GM18873 (cell line): ENCODE data around the gene FNBP1.

Experiments
- ATAC-seq: cut with Tn5 transposase; IDR thresholded peaks from one replicate; pipeline ENCODE4 v1.9.1; 2021; ENCODE audit warnings: mild to moderate bottlenecking, moderate library complexity, moderate number of reproducible peaks; ENCODE audit not compliant: unreplicated experiment, low FRiP score

Gene FNBP1

DNA sequence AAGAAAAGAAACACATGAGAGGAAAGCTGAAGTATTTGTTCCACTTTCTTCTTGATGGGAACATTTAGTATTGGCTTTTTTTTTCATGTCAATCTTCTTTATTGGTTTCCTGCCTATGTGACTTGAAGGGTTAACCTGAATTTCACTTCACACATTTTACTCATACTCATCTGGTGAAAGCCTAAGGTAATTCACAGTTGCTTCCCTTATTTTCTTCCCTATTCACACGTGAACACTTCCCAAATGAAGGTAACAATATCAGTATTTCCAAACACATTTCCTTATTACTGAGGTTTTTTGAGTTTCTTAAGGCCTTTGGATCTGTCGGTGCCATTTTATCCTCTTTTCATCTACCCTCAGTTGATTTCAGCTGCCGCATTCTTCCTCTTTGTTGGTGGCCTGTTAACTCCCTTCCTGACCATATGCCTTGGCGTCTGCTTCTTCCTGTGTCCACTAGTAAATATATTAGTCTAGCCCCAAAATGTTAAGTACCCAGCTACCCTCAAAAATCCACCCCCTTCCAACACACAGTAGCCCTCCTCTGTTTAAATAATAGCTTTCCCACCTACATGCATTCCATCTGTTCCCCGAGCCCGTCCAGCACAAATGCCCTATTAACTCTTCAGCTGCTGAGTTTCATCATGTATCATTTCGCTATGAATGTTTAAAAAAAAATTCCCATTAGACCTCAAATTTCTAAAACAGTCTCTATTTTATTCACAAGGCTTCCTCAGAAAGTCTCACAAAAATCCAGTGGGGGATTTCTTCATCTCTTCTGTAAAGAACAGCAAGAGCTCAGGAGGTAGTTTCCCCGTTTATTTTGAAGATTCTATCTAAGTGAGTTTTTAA is 110.5 kb downstream of the FNBP1 start:
- ATAC-seq, result no peak

DNA sequence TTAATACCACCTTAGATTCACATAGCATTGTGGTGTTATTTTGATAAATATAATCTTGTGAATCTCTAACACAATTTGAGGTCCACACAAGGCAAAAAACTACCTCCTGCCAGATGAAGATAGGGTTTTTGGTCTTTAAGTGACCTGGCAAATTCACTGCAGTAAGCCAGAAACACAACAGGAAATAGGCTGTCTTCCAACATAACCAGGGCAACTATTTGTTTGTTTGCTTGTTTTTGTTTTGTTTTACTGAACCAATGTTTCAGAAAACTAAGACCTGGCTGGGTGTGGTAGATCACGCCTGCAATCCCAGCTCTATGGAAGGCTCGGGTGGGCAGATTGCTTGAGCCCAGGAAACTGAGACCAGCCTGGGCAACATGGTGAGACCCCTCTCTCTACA is 112.2 kb downstream of the FNBP1 start:
- ATAC-seq, result no peak

DNA sequence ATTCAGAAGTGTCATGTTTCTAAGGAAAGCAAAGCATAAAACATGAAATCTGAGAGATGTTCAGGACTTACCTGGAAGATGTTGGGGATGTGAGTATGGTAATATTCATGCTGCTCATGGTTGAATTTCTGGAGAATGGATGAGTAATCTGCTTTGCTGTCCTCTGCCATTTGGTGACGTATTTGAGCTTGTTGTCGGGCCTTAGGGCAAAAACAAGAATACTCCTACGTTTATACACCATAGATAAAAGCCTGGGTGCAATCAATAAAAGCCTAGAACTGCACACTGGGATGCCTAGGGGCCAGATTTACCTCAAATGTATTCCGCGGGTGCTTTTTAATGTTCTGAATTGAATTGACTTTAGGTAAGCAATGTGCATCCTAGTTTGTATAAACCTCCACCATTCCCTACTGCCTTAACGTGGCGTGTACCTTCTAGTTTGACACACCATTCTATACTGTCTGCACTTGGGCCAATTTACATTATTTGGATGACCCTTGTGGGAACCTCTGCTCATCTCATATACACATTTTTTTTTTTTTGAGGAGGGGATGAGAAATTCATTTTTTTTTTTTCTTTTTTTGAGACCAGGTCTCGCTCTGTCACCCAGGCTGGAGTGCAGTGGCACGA is 113.4 kb downstream of the FNBP1 start:
- no peak for ATAC-seq

DNA sequence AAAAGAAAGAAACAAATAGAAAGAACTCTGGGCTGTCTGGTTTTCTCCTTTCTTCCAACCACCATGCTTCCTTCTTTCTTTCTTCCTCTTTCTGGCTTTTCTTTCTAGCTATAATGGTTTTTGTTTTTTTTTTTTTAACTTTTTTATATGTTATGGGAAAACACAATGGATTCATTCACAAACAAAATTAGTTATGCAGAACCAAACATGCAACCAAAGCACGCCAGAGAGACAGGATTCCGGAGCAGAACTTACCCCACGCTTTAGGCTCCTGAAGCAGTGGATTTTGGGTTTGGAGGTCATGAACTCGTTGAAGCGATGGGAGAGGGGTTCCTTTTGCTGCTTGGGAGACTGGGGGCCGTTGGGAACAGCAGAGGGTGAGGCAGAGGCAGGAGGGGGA is 119.4 kb downstream of the FNBP1 start:
- ATAC-seq, result no peak

DNA sequence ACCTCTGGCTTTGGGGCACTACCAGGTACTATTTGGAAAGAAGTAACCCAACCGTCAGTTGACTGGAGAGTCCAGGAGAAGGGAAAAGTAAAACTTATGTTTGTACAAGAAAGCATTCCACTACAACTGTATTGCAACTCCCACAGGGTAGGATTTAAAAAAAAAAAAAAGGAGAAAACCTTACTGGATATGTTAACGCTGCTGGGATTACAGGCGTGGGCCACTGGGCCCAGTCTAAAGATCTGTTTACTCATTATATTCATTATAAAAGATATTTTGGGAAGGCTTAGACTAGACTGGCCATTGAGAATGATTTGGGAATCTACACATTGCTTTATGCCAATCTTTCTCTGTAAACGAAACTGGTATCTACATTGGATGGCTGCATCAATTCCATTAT is 121.1 kb downstream of the FNBP1 start:
- no peak for ATAC-seq

DNA sequence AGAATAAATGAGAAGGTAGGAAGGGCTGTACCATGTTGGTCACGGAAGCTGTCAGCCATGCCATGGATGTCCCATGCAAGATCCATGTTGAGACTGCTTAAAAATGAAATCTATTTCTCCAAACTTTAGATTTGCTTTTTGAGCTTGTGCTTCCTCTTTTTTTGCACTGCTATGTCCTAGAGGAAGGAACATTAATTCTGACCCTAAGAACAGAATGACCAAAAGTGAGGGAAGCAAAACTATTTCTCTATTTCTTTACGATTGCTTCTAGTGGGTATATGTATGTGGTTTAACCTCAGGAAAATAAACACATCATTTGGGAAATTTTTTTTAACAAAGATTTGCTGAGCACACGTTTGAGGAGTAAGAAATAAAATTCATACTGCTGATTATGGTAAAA is 123.1 kb downstream of the FNBP1 start:
- ATAC-seq, result no peak

DNA sequence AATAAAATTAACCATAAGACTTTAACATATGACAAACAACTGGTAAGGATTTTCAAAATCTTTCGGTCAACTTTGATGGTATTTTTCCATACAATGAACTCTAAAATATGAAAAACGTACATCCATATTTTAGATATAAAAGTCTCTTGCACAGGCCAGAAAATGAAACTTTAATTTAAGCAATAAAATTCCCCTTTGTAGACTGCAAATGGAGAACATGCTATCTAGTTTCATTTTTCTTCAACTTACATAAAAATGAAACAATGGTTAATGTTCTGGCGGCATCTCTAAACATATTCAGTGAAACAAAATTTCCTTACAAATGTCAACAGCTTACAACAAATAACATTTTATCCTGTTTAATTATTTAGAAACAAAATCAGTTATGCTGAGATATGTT is 123.7 kb downstream of the FNBP1 start:
- ATAC-seq, result no peak

DNA sequence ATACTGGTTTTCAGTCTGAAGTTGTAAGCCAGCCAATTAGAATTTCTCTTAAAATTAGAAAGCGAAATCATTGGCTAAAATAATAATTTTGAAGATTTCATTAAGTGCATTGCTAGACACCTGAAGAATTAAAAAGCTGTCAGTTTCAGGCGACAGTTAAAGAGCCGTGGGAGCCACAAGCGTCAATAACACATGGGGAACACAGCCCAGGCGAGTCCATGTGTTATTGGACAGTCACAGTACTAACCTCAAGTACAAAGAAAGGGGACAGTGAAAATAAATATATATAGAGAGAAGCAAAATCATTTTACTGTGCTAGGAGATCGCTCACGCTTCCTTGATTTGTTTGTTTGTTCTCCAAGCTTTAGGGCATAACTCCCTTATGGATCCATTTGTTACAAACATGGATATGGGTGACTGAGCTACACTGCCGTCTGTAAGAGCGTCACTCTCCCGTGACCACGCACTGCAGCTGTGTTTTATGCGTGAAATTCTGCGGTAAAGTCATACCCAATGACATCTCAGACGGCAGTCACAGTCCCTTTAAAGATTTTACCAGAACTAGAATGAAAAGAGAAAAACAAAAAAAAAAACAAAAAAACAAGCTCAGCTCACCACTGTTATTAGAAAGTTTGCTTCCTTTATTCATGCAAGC is 124.6 kb downstream of the FNBP1 start:
- no peak for ATAC-seq

DNA sequence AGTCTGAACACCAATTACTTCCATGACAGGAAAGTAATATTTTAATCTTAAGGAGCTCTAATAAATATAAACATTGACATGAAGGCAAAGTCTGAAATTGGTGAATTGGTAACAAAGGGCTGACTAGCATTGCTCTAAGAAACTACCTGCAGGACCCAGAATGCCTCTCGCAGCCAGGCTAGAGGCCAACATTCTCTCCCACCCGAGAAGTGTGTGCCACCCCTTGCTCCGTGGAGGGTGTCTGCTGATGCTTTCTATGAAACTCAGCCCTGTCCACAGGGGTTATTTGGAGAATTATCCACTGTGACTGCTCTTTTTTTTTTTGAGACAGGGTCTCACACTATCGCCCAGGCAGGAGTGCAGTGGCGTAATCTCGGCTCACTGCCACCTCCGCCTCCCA is 126.3 kb downstream of the FNBP1 start:
- no peak for ATAC-seq

DNA sequence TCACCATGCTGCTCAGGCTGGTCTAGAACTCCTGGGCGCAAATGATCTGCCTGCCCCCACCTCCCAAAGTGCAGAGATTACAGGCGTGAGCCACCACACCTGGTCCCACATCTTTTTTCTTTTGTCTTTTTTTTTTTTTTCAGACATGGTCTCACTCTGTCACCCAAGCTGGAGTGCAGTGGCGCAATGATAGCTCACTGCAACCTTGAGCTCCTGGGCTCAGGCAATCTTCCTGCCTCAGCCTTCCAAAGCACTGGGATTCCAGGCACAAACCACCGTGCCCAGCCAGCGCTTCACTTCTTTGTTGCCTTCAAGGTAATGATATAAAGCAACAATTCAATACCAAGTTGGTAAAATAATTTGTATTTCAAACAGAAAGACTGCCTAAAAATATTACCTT is 128.9 kb downstream of the FNBP1 start:
- no peak for ATAC-seq

DNA sequence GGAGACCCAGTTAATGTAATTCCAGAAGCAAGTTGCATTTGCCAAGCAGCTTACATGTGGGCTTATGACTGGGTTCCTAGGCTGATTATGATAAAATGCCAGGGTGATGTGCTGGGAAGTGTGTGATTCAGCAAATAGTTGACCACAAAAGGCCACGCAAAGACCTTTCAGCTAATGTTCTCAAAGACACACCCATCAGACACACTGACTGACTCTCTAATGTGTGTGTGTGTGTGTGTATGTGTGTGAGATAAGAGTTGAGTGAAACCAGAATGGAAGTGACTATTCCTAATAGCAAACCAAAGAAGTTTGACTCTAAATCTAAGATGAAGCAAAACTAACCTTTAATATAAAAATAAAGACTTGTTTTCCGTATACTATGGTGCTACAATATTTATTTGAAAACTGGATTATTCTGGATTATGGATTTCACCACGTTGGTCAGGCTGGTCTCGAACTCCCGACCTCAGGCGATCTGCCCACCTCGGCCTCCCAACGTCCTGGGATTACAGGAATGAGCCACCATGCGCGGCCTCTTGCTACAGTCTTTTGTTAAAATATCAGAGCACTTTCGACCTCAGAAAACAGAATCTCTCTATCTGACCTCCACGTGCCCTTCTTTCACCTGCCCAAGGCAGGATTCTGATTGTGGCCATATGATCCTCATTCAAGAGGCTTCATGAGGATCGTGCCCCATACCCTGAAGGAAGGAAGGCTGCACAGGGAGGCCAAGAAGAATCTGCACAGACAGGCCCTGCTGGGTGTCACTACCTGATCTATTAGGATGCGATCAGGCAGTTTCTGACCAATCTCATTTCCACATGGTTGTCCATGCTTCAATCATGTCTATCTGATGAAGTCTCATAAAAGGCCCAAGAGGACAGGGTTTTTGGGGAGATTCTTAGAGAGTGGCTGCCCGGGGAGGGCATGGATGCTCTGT is 132.1 kb downstream of the FNBP1 start:
- no peak for ATAC-seq

DNA sequence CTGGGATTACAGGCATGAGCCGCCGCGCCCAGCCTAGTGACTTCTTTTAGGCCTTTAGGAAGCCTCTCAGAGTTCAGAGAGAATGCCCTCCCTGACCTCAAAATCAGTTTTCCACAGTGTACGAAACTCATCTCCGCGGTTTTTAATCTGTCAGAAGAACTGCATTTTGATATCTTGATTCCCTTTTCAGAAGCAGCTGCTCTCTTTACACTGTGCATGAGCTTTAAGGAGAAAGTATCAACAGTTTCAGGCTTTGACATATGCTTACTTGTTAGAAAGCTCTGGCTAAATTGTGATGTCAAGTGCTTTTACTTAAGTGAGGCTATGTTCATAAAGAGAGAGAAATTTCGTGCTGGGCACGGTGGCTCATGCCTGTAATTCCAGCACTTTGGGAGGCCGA is 133.1 kb downstream of the FNBP1 start:
- no peak for ATAC-seq

DNA sequence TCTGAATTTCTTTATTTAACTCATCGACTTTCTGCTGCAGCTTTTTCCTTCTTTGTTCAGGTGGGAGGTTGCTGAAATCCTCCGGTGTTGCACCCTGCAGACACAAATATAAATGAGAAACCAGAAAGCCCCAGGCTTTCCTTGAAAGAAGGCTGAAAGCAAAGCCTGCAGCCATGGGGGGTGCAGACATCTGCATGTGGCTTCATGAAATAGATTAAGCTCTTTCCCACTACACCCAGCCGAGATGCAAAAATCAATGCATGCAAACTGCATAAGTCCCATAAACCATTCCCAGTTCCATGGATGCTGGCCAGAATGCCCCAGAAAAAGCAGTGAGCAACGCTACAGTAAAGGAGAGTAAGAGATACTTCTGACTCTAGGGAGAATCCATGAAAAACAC is 134.1 kb downstream of the FNBP1 start:
- ATAC-seq, result no peak

DNA sequence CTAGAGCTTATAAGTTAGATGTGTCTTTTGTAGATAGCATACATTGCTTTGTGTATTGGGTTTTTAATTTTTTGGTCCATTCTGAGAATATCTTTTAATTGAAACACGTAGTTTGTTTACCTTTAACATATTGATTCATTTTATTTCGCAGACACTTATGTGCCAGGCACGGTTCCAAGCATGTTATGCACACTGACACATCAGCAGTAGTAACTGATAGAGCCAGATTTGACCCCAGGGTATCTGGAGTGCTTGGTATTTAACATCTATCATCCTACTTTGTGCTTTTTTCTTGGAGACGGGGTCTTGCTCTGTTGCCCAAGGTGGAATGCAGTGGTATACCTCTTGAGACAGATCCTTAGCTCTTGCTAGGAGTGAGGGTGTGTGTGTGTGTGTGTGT is 135.8 kb downstream of the FNBP1 start:
- ATAC-seq, result no peak

DNA sequence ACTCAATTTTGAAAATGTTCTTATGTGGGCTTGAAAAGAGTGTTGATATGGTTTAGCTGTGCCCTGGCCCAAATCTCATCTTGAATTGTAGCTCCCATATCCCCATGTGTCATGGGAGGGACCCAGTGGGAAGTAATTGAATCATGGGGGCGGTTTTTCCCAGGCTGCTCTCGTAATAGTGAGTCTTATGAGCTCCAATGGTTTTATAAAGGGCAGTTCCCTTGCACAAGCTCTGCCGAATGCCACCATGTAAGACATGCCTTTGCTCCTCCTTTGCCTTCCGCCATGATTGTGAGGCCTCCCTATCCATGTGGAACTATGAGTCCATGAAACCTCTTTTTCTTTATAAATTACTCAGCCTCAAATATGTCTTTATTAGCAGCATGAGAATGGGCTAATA is 136.7 kb downstream of the FNBP1 start:
- no peak for ATAC-seq

DNA sequence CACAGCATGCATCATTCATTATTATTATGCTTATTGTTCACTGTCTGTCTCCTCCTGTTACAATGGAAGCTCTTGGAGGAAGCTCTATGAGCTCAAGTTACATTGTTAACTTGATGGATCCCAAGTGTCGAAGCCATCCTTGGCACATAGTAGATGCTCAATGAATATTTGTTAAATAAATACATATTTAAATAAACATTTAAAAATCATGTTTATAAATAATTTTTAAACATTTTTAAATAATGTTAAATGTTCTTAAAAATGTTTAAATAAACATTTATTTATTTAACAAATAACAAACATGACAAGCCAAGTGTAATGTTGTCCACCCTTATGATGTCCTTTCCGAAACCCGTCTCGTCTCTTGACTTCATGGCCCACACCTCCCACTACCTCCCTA is 138.3 kb downstream of the FNBP1 start:
- ATAC-seq, result no peak

DNA sequence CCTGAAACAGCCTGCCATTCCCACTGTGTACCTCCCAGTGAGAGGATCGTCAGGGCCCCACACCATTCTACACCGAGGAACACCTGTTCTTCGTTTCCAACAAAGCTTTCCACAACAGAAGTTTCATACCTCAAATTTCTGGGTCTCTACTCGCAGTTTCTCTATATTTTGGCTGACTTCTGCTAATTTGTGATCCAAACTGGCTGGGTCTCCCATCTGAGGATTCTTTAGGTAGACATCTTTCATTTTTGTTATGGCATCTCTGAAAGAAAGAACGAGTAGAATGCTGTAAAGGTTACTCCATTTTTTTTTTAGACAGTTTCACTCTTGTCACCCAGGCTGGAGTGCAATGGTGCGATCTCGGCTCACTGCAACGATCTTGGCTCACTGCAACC is 140.3 kb downstream of the FNBP1 start:
- no peak for ATAC-seq

DNA sequence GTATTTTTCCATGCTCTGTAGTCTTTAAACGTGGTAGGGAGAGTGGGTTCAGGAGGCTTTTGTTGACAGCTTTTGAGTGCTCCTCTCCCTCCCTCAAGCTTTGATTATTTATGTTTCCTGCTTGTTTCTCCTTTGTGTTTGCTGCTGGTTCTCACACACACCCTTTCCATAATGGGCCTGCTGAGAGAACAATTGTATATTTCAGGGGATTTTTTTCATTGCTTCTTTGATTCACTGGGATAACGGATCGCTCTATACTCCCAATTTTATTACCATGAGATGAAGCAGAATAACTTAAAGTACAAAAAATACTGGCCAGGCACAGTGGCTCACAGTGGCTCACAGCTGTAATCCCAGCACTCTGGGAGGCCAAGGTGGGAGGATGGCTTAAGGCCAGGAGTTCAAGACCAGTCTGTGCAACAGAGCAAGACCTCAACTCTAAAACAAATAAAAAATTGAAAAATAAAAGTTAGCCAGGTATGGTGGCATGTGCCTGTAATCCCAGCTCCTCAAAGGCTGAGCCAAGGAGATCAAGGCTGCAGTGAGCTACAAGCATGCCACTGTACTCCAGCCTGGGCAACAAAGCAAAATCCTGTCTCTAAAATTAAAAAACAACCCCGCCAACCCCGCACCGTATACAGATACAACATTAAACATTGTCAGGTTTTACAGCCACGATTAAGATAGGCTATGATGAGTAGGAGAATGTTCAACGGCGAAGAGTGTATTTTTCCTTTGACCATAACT is 140.8 kb downstream of the FNBP1 start:
- ATAC-seq, result no peak

DNA sequence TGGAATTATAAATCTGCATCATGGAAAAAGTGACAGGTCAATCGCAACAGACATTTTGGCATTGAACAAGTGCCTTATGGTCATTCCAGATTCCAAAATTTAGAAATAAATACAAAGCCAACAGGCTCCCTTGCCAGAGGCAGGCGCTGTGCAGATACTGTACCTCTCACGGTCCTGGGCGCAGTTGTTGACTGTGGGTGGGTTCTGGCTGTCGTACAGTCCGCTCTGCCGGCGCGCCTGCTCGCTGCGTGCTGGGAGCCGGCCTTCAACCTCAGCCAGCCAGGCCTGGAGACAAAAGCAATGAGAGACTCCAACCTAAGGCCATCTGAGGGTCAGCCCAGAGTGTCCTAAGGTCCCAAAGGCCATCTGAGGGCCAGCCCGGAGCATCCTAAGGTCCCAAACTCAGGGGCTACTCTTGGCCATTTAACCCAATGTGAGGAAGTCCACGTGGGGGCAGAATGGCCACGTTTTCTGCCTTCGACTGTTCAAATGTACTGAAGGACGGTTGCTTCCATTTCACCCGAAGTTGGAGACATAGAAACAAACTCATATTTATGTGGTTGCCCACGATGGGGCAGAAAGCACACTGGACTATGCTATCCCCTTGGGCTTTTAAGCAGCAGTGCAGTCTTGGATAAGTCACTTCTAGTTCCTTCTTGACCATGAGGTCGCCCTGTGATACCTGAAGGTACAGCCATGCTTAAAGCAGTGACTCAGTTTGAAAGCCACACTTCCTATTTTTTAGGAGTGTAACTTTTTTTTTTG is 142.5 kb downstream of the FNBP1 start:
- ATAC-seq, result peak; percentile 52
